T-cell (primary cell): ENCODE results near the gene NUCB1. TPM values are rescaled to one million over a fixed set of nuclear protein-coding genes. Genes with fewer than 3 reads are reported as not detected.

Experiments
- ATAC-seq, 4 experiments: fragments of 200-7000 bp in 3 of 4; fragments of 150-1000 bp in 1 of 4; cut with Tn5 transposase; replicated peaks in 1 of 4; 1 replicate in 3 of 4; 2 replicates in 1 of 4; pipeline ENCODE4 v1.10.0; 2021; ENCODE audit warnings: moderate library complexity in 3 of 4, mild to moderate bottlenecking in 2 of 4, moderate number of reproducible peaks in 1 of 4
- CTCF ChIA-PET, 2 donors: fragments of 300-600 bp; sonication (Branson Sonifier 250); formaldehyde crosslinking; loops; one replicate each; lab custom pipeline; 2022; ENCODE audit warnings: antibody characterized with exemption in 2 of 2; lab: Charles Lee
- POLR2A ChIA-PET, 2 donors: fragments of 300-600 bp; sonication (Branson Sonifier 250); formaldehyde crosslinking; loops; one replicate each; lab custom pipeline; 2022; ENCODE audit warnings: antibody characterized with exemption in 2 of 2; lab: Charles Lee
- DNase-seq, 35 experiments: peaks; one replicate each; pipeline versions ENCODE4 v3.0.0 to v3.0.0-alpha.2; 2013 to 2023
- H3K27ac ChIP-seq: one replicate; pipeline ENCODE4 v1.5.1; 2013; ENCODE audit warnings: low read length
- H3K27me3 ChIP-seq, 2 experiments: replicated peaks in 1 of 2; 1 replicate in 1 of 2; 2 replicates in 1 of 2; pipeline versions ENCODE4 v1.6.1 to v1.7.0; 2013; ENCODE audit warnings: low read length in 1 of 2, mixed read lengths in 1 of 2; ENCODE audit not compliant: control insufficient read depth in 2 of 2, insufficient read depth in 2 of 2; ENCODE audit errors: extremely low read depth in 1 of 2
- H3K36me3 ChIP-seq, 2 donors: 1 replicate in 1 of 2; 2 replicates in 1 of 2; pipeline versions ENCODE4 v1.6.1 to v1.7.0; 2013; ENCODE audit warnings: low read length in 1 of 2; ENCODE audit not compliant: control insufficient read depth in 2 of 2, insufficient read depth in 1 of 2; ENCODE audit errors: extremely low read depth in 1 of 2
- H3K4me1 ChIP-seq, 2 experiments: 1 replicate in 1 of 2; 2 replicates in 1 of 2; pipeline versions ENCODE4 v1.6.1 to v1.7.0; 2013; ENCODE audit warnings: low read length in 2 of 2, mixed read lengths in 1 of 2; ENCODE audit not compliant: insufficient read depth in 2 of 2, control insufficient read depth in 1 of 2; ENCODE audit errors: extremely low read depth in 1 of 2
- H3K4me3 ChIP-seq, 2 donors: 1 replicate in 1 of 2; 2 replicates in 1 of 2; pipeline versions ENCODE4 v1.5.1 to v1.7.0; 2013; ENCODE audit warnings: mild to moderate bottlenecking in 2 of 2, low read length in 1 of 2, moderate library complexity in 1 of 2; ENCODE audit not compliant: control insufficient read depth in 1 of 2; ENCODE audit errors: extremely low read depth in 1 of 2
- H3K9me3 ChIP-seq: 2 replicates; pipeline ENCODE4 v1.7.0; 2013
- H3K27ac Mint-ChIP-seq, 2 donors: one replicate each; pipeline ENCODE4 v1.8.0; 2020 to 2021; ENCODE audit warnings: mild to moderate bottlenecking in 2 of 2, mixed read lengths in 2 of 2
- H3K27me3 Mint-ChIP-seq, 2 donors: one replicate each; pipeline ENCODE4 v1.8.0; 2021 to 2022; ENCODE audit warnings: mixed read lengths in 2 of 2
- H3K36me3 Mint-ChIP-seq: one replicate; pipeline ENCODE4 v1.8.0; 2021; ENCODE audit warnings: mixed read lengths
- H3K4me1 Mint-ChIP-seq, 3 donors: one replicate each; pipeline ENCODE4 v1.8.0; 2020 to 2022; ENCODE audit warnings: mixed read lengths in 3 of 3, mild to moderate bottlenecking in 1 of 3
- H3K4me3 Mint-ChIP-seq, 3 donors: one replicate each; pipeline ENCODE4 v1.8.0; 2020 to 2022; ENCODE audit warnings: mild to moderate bottlenecking in 3 of 3, mixed read lengths in 3 of 3, moderate library complexity in 3 of 3
- H3K9me3 Mint-ChIP-seq, 3 donors: one replicate each; pipeline ENCODE4 v1.8.0; 2020 to 2022; ENCODE audit warnings: mixed read lengths in 3 of 3
- WGBS: methylation state at CpG from one replicate; pipeline ENCODE4 v1.1.5; 2013; ENCODE audit warnings: missing lambda C conversion rate; ENCODE audit not compliant: insufficient coverage; 5-methylcytosine and 5-hydroxymethylcytosine counted together
- total RNA-seq, 35 experiments: library from RNA in 6 of 35; stranded (reverse) in 6 of 35; fragments of 120-200 nt in 1 of 35; gene quantifications; one replicate each; pipeline versions ENCODE4 v1.2.1 to v1.2.4 and lab custom pipeline; 2013 to 2026

The NUCB1 gene
- total RNA-seq (100 to 1,000 TPM; 122 to 177 (median 165) TPM), total RNA-seq (lab: John Stamatoyannopoulos, UW) (46.2 to 151 (median 95.9) reads per million in 29 experiments)
- 91.4 TPM for total RNA-seq (2013)

DNA sequence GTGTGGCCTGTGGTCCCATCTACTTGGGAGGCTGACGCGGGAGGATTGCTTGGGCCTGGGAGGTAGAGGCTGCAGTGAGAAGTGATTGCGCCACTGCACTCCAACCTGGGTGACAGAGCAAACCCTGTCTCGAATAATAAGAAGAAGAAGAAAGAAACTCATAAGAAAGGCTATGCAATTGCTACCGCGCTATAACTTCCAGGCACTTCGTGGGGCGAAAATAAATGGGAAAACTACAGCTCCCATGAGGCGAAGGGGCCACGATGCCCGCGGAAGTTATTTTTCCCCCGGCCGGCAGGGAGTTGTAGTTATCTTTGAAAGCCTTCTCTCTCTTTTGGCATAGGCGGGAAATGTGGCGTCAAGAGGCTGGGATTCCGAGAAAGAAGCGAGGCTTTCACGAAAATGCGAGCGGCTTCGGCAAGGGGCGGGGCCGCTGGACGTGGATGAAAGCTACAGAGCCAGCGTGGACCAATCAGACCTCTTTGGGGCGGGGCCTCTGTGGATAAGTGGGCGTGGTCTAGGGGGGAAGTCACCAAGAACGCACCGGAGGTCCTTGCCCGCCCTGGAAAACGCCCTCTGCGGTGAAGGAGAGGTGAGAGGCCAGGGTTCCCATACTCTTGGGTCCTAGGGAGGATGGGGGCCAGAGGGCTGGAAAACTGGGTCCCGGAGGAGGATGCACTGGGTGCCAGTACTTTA is at the start of gene NUCB1:
NUCB1 (plus strand) TSS at position 532 of the 696 bp plus-strand sequence. CDS start 485 bp downstream, outside the sequence.
- CTCF ChIA-PET: interaction anchor here in 1 of 2 donors (0.5 to 3.0 kb wide), 3 partner anchors 63 to 93 kb away, joined by 4 to 23 read pairs (median 8); partner anchors contain the start of genes GYS1 and RUVBL2
- H3K27me3 Mint-ChIP-seq: peaks cover under 1 to 7% of the 10 kb centered on the region in 2 donors
- peaks cover 0 to 28% of the 10 kb centered on the region in 2 experiments for H3K27me3 ChIP-seq
- H3K4me1 Mint-ChIP-seq: peaks cover 30 to 52% (median 33%) of the 10 kb centered on the region in 3 donors
- peaks cover 2 to 48% of the 10 kb centered on the region in 2 experiments for H3K4me1 ChIP-seq
- H3K4me3 Mint-ChIP-seq: peak within 1 kb of the TSS; percentile 91 to 99 (median 91)
- H3K36me3 Mint-ChIP-seq: peaks cover 10% of the 10 kb centered on the region
- 2% methylated on average over 26 of the region's 34 CpGs for WGBS
- peak; percentile 94 to 99 (median 97) for DNase-seq
- H3K27ac ChIP-seq: peak within 1 kb of the TSS; percentile 64
- peak within 1 kb of the TSS; percentile 97 to 98 for H3K27ac Mint-ChIP-seq
- no peaks in the 10 kb centered on the region for H3K9me3 ChIP-seq
- ATAC-seq: peak; percentile 93 to 96 (median 95)
- H3K36me3 ChIP-seq: peaks cover 0 to 6% of the 10 kb centered on the region in 2 donors
- no peaks in the 10 kb centered on the region for H3K9me3 Mint-ChIP-seq
- POLR2A ChIA-PET: interaction anchor here (0.5 to 1.0 kb wide), 5 partner anchors 14 to 97 kb away, joined by 3 to 6 read pairs (median 3); partner anchors contain the start of genes DHDH (in 1 of the 2) and RUVBL2 (in 1 of the 2)
- peak within 1 kb of the TSS; percentile 72 to 89 for H3K4me3 ChIP-seq

DNA sequence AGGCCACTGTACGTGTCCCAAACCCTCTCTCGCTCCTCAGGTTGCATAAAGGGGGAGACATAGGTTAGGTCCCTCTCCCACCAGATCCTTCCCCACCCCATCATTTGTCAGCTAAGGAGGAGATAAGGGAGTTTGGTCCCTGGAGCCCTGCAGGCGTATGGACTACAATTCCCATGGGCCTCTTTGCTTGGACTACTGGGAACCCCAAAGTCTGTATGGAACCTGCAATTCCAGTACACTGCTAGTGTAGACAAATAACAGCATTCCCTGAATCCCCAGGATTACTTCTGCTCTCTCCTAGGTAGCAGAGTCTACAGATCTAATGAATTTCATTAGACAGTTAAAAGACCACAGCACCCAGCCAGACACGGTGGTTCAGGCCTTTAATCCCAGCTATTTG is 47.8 kb upstream of the NUCB1 start:
- no peak for DNase-seq
- 100% methylated on average over 1 of the region's 4 CpGs for WGBS
- no peaks in the 10 kb centered on the region for H3K36me3 ChIP-seq
- no peak overlapping the region for H3K4me3 Mint-ChIP-seq
- H3K36me3 Mint-ChIP-seq: no peaks in the 10 kb centered on the region
- no peak for ATAC-seq
- H3K9me3 ChIP-seq: no peaks in the 10 kb centered on the region
- no peaks in the 10 kb centered on the region for H3K4me1 Mint-ChIP-seq
- H3K9me3 Mint-ChIP-seq: no peaks in the 10 kb centered on the region
- no peaks in the 10 kb centered on the region for H3K4me1 ChIP-seq
- no peak overlapping the region for H3K4me3 ChIP-seq
- H3K27ac Mint-ChIP-seq: no peak overlapping the region
- CTCF ChIA-PET: no interaction called here
- H3K27me3 Mint-ChIP-seq: no peaks in the 10 kb centered on the region
- no peaks in the 10 kb centered on the region for H3K27me3 ChIP-seq
- POLR2A ChIA-PET: interaction anchor here in 1 of 2 donors (0.6 kb wide), 1 partner anchor 124 kb away, joined by 9 read pairs; no protein-coding TSS in a partner anchor
- no peak overlapping the region for H3K27ac ChIP-seq

DNA sequence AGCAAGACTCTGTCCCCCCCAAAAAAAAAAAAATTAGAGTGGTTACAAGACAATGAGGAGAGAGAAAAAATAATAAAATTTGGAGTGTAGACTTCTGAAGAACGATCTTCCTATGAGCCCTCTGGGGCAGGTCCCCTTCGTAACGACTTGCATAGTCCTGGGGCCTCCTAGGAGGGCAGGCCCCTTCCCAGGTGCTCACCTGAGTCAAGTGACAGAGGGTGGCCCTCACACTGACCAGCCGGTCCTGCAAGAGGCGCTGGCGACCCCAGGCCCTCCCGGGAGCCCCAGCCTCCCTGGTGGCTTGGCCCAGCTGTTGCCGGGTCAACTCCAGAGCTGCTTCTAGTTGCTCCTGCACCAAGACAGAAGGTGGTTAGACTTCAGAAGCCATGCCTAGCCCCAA is 46.6 kb upstream of the NUCB1 start:
- no peaks in the 10 kb centered on the region for H3K36me3 Mint-ChIP-seq
- H3K4me1 ChIP-seq: peaks cover 0 to under 1% of the 10 kb centered on the region in 2 experiments
- no peak overlapping the region for H3K4me3 ChIP-seq
- no peak for DNase-seq
- H3K9me3 ChIP-seq: no peaks in the 10 kb centered on the region
- H3K27me3 ChIP-seq: no peaks in the 10 kb centered on the region
- no peak overlapping the region for H3K27ac Mint-ChIP-seq
- no peak for ATAC-seq
- H3K27ac ChIP-seq: no peak overlapping the region
- no peaks in the 10 kb centered on the region for H3K9me3 Mint-ChIP-seq
- WGBS: 87% methylated on average over 8 of the region's 8 CpGs
- no peak overlapping the region for H3K4me3 Mint-ChIP-seq
- POLR2A ChIA-PET: no interaction called here
- peaks cover 0 to under 1% (median 0%) of the 10 kb centered on the region in 3 donors for H3K4me1 Mint-ChIP-seq
- CTCF ChIA-PET: no interaction called here
- no peaks in the 10 kb centered on the region for H3K36me3 ChIP-seq
- no peaks in the 10 kb centered on the region for H3K27me3 Mint-ChIP-seq

- no peaks in the 10 kb centered on the region for H3K27me3 ChIP-seq
- Mint-ChIP-seq H3K9me3 (no peaks in the 10 kb centered on the region), H3K27ac (no peak overlapping the region), H3K4me1 (peaks cover 1 to 4% (median 3%) of the 10 kb centered on the region in 3 donors), H3K36me3 (no peaks in the 10 kb centered on the region), H3K4me3 (no peak overlapping the region), H3K27me3 (no peaks in the 10 kb centered on the region)
- no peak overlapping the region for H3K27ac ChIP-seq
- no peak for DNase-seq
- H3K36me3 ChIP-seq: no peaks in the 10 kb centered on the region
- CTCF ChIA-PET: interaction anchor here in 1 of 2 donors (0.7 kb wide), 1 partner anchor 128 kb away, joined by 7 read pairs; no protein-coding TSS in a partner anchor
- no peak for ATAC-seq
- H3K4me3 ChIP-seq: no peak overlapping the region
- no peaks in the 10 kb centered on the region for H3K9me3 ChIP-seq
- POLR2A ChIA-PET: no interaction called here
- WGBS: 100% methylated on average over 1 of the region's 7 CpGs
- peaks cover 2 to 7% of the 10 kb centered on the region in 2 experiments for H3K4me1 ChIP-seq
Measured at GRCh38 chr19:48854103-48854502, 46.0 kb upstream of the NUCB1 start.

DNA sequence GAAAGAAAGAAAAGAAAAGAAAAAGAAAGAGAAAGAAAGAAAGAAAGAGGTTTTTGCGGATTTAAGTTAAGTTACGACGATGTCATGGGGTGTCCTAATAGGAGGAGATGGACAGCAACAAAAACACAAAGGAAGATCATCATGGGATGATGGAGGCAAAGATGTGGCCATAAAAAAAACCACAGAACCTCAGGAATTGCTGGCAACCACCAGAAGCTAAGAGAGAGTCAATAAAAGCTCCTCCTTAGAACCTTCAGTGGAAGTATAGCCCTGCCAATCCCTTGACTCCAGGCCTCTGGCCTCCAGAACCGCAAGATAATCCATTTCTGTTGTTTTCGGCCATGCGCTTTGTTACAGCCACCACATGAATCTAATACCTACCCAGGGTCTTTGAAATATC is 43.2 kb upstream of the NUCB1 start:
- no peak overlapping the region for H3K4me3 Mint-ChIP-seq
- peaks cover 3 to 6% (median 6%) of the 10 kb centered on the region in 3 donors for H3K4me1 Mint-ChIP-seq
- no peaks in the 10 kb centered on the region for H3K36me3 ChIP-seq

GRCh38 chr19:48858984-48859710 is 41.0 kb upstream of the NUCB1 start:
- no peaks in the 10 kb centered on the region for H3K9me3 ChIP-seq
- Mint-ChIP-seq H3K4me3 (peak overlapping the region; percentile 81 to 87 (median 83)), H3K9me3 (no peaks in the 10 kb centered on the region), H3K36me3 (no peaks in the 10 kb centered on the region), H3K4me1 (peaks cover 3 to 6% (median 6%) of the 10 kb centered on the region in 3 donors), H3K27ac (peak overlapping the region in 1 of 2 donors; percentile 62), H3K27me3 (no peaks in the 10 kb centered on the region)
- ChIA-PET POLR2A (no interaction called here), CTCF (interaction anchor here in 1 of 2 donors (0.7 kb wide), 1 partner anchor 856 kb away, joined by 4 read pairs; no protein-coding TSS in a partner anchor)
- no peaks in the 10 kb centered on the region for H3K27me3 ChIP-seq
- H3K27ac ChIP-seq: no peak overlapping the region
- H3K4me1 ChIP-seq: peaks cover 2 to 14% of the 10 kb centered on the region in 2 experiments
- ATAC-seq (peak; percentile 82 to 92 (median 89)), DNase-seq (peak; percentile 49 to 86 (median 74))
- 52% methylated on average over 10 of the region's 34 CpGs for WGBS
- no peaks in the 10 kb centered on the region for H3K36me3 ChIP-seq
- H3K4me3 ChIP-seq: peak overlapping the region; percentile 46 to 54

More for the DNA sequence above, 43.2 kb upstream of the NUCB1 start:
- no peaks in the 10 kb centered on the region for H3K27me3 ChIP-seq
- Mint-ChIP-seq H3K27ac (no peak overlapping the region), H3K27me3 (no peaks in the 10 kb centered on the region), H3K9me3 (no peaks in the 10 kb centered on the region), H3K36me3 (no peaks in the 10 kb centered on the region)
- ChIA-PET POLR2A (no interaction called here), CTCF (interaction anchor here in 1 of 2 donors (0.7 to 0.8 kb wide), 2 partner anchors 15 to 210 kb away, joined by 5 read pairs; no protein-coding TSS in a partner anchor)
- H3K9me3 ChIP-seq: no peaks in the 10 kb centered on the region
- 90% methylated on average over 2 of the region's 6 CpGs for WGBS
- H3K4me3 ChIP-seq: no peak overlapping the region
- H3K4me1 ChIP-seq: peaks cover 2 to 14% of the 10 kb centered on the region in 2 experiments
- ATAC-seq: no peak
- DNase-seq: no peak
- no peak overlapping the region for H3K27ac ChIP-seq
